Sigmoid colon (tissue), 4 donors: ENCODE data around the gene ZNF366.

ENCODE experiments used
- EP300 ChIP-seq, 4 donors: sonication (generic); formaldehyde crosslinking; IDR thresholded peaks; one replicate each; pipeline ENCODE4 v1.6.1; 2017; ENCODE audit warnings: antibody characterized with exemption in 4 of 4
- POLR2A ChIP-seq, 2 donors: fragments of 450-650 bp; IDR thresholded peaks; one replicate each; pipeline ENCODE4 v1.6.1; 2016; ENCODE audit warnings: antibody characterized with exemption in 2 of 2, mild to moderate bottlenecking in 2 of 2, moderate library complexity in 2 of 2
- POLR2AphosphoS5 ChIP-seq, 4 donors: sonication (generic); formaldehyde crosslinking; IDR thresholded peaks; one replicate each; pipeline ENCODE4 v1.6.1; 2017; ENCODE audit warnings: antibody characterized with exemption in 4 of 4
- TF ChIP-seq, protein P1 (sequence below), 4 experiments: fragments of 450-650 bp in 3 of 4; fragments of 200-600 bp in 1 of 4; IDR thresholded peaks; one replicate each; pipeline ENCODE4 v1.5.1; 2016 to 2019; ENCODE audit warnings: antibody characterized with exemption in 4 of 4, mild to moderate bottlenecking in 3 of 4, moderate library complexity in 2 of 4

DNA sequence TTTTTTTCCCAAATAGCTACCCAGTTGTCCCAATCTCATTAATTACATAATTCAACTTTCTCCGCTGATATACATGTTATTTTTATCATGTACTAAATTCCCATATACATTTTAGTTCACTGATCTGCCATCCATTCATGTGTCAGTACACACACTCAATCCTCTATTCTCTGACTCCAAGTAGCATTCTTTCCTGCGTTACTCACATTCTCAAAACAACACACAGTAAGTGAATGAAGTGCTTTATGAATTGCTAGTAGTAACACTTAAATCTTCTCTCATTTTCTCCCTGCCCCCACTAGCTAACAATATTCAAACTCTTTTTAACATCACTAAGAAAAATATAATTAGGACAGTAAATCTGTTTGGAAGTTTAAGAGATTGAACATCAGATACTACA is 8.9 kb downstream of the ZNF366 start:
- TF ChIP-seq, protein P1, sequence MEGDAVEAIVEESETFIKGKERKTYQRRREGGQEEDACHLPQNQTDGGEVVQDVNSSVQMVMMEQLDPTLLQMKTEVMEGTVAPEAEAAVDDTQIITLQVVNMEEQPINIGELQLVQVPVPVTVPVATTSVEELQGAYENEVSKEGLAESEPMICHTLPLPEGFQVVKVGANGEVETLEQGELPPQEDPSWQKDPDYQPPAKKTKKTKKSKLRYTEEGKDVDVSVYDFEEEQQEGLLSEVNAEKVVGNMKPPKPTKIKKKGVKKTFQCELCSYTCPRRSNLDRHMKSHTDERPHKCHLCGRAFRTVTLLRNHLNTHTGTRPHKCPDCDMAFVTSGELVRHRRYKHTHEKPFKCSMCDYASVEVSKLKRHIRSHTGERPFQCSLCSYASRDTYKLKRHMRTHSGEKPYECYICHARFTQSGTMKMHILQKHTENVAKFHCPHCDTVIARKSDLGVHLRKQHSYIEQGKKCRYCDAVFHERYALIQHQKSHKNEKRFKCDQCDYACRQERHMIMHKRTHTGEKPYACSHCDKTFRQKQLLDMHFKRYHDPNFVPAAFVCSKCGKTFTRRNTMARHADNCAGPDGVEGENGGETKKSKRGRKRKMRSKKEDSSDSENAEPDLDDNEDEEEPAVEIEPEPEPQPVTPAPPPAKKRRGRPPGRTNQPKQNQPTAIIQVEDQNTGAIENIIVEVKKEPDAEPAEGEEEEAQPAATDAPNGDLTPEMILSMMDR (IDR thresholded peaks at IDR 0.05): no peak
- TF ChIP-seq POLR2A (IDR thresholded peaks at IDR 0.05) (no peak), EP300 (IDR thresholded peaks at IDR 0.05) (no peak), POLR2AphosphoS5 (IDR thresholded peaks at IDR 0.05) (no peak)
